Stimulated activated CD8-positive, alpha-beta memory T cell treated with anti-CD3 and anti-CD28 coated beads, Interleukin-12 subunit alpha, Interleukin-12 subunit beta, amount 100 ng/mL, for 1 hour (primary cell): Measurements from ENCODE around the gene OR1J4.
"Not testable (repeated sequence)": the region's sequence is repeated elsewhere in the genome, so short reads cannot be mapped to it uniquely, and the experiment has no call there.

ENCODE experiments used
- DNase-seq: peaks from one replicate; pipeline ENCODE4 v3.0.0-alpha.2; 2020; ENCODE audit warnings: low read depth

Gene OR1J4, protein sequence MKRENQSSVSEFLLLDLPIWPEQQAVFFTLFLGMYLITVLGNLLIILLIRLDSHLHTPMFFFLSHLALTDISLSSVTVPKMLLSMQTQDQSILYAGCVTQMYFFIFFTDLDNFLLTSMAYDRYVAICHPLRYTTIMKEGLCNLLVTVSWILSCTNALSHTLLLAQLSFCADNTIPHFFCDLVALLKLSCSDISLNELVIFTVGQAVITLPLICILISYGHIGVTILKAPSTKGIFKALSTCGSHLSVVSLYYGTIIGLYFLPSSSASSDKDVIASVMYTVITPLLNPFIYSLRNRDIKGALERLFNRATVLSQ

GRCh38 chr9:122518841-122519240 lies at the start of gene OR1J4:
Gene OR1J4, plus strand, starts transcription at chr9:122519141. Its CDS starts 0 bp downstream, at chr9:122519141.
- DNase-seq = no peak

GRCh38 chr9:122474561-122474960 lies 44.4 kb upstream of the OR1J4 start:
- DNase-seq = no peak

DNA sequence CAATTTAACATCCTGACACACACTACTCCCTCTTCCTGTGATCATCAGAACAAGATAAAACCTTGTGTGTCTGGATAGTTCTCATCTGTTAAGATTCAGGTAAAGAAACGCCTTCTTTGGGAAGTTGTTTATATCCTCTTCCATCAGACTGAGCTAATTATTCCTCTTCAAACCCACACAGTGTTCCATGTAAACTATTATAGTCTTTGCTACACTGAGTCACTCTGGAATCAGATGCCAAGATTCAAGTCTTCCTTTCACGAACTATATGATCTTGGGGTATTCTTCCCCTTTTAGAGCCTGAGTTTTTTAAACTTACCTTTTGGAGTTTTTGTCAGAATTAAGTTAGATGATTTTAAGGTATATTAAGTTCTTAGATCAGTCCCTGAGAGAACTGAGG lies 43.2 kb upstream of the OR1J4 start:
- no peak for DNase-seq

- no peak for DNase-seq
Observed at GRCh38 chr9:122477346-122477745, 41.6 kb upstream of the OR1J4 start.

GRCh38 chr9:122477826-122478225 lies 41.1 kb upstream of the OR1J4 start, which contains the start of gene OR1J1:
Gene OR1J1, minus strand, starts transcription at chr9:122477926. Its CDS starts 0 bp downstream, at chr9:122477926.
- no peak for DNase-seq

- DNase-seq = no peak
Observed at GRCh38 chr9:122479062-122479461, 39.9 kb upstream of the OR1J4 start.

- no peak for DNase-seq
Observed at GRCh38 chr9:122498883-122499288, 20.1 kb upstream of the OR1J4 start.

DNA sequence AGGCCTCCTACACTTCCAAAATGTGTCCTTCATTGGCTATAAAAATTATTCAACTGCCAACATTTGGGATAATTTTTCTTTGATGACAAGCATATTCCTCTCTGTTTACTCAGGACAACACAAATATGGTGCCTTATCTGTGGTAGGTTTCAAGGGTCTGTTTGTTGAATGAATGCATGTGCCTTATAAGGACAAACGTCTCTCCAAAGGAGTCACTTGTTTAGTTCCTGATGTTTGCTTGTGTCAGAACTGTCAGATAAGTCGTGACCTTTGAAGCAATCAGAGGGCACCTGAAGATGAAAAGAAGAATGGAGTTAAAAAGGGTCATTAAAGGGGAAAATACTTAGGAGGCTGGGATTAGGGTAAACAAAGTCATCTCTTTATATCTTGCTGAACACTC lies 12.0 kb upstream of the OR1J4 start:
- DNase-seq = no peak

DNA sequence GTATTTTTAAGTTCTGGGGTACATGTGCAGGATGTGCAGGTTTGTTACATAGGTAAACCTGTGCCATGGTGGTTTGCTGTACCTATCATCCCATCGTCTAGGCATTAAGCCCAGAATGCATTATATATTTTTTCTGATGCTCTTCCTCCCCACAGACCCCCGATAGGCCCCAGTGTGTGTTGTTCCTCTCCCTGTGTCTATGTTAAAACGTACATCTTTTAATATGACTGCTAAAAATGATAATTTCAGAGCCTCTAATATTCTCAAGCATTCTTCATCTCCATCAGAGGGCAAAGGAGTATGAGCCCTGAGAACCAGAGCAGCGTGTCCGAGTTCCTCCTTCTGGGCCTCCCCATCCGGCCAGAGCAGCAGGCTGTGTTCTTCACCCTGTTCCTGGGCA lies 8.4 kb upstream of the OR1J4 start, which contains the start of gene OR1J2:
OR1J2 (plus strand) TSS at position 301 of the 400 bp plus-strand sequence; CDS start at position 301, 0 bp downstream.
- no peak for DNase-seq

GRCh38 chr9:122518226-122518625 lies 715 bp upstream of the OR1J4 start:
- no peak for DNase-seq

- DNase-seq = no peak
Observed at GRCh38 chr9:122519376-122519775, 435 bp downstream of the OR1J4 start.

DNA sequence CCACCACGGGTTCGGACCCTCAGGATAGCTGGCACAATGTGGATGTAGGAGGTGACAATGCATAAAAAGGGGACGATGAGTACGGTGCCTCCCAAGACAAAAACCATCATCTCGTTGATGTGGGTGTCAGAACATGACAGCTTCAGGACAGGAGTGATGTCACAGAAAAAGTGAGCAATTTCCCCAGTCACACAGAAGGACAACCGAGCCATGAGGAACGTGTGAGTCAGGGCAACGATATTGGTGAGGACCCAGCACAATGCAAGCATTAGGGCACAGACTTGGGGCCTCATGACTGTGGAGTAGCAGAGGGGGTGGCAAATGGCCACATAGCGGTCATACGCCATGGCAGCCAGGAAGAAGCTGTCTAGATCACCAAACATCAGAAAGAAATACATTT lies 7.7 kb downstream of the OR1J4 start:
- no peak for DNase-seq

DNA sequence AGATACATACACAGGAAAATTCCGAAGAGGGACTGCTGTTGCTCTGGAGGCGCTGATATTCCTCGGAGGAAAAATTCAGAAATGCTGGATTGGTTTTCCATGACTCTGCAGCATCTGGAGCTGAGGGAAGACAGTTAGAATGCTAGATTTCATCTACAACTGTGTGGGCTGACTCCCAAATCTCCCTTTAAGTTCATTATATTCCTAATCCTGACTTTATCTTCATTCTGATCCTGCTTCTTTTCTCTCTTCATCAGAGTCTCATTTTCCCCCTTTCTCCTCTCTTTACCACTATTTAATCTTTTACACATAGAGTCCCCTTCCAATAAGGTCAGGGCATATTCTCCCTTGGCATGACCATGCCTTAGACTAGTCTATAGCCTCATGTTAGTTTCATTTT lies 8.3 kb downstream of the OR1J4 start, which contains the start of gene OR1N1:
OR1N1 (minus strand) TSS at position 101 of the 400 bp plus-strand sequence; CDS start at position 101, 0 bp downstream.
- no peak for DNase-seq

GRCh38 chr9:122531157-122531556 lies 12.2 kb downstream of the OR1J4 start:
- not testable (repeated sequence) for DNase-seq

DNA sequence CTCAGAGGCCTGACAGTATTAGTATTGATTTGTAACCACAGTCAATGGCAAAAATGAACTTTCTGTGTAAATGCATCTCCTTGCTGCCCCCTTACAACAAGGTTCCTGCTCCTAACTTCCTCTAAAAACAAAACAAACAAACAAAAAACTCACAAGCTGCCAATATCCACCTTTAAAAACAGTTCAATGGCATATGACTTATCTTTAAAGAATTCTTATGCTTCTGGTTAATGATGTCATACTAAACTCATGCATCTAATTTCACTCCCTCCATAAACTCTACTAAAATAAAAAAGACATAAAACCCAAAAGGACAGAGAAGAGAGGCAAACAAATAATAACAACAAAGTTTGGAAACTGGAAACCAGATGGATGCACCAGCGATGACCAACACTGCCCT lies 17.2 kb downstream of the OR1J4 start:
- no peak for DNase-seq

DNA sequence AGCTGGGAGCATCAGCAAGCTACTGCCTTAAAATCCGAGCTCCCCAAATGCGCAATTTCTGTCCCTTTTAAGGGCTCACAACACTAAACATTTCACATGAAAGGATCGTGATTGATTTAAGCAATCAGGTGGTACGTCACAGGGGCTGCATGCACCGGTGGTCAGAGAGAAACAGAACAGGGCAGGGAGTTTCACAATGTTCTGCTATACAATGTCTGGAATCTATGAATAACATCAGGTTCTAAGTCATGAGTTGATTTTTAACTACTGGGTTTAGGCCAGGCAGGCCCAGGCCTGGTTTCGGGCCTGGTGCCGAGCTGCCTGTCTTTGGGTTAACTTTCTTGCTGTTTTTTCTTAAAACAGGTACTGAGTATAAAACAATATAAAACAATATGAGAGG lies 18.1 kb downstream of the OR1J4 start:
- not testable (repeated sequence) for DNase-seq

DNA sequence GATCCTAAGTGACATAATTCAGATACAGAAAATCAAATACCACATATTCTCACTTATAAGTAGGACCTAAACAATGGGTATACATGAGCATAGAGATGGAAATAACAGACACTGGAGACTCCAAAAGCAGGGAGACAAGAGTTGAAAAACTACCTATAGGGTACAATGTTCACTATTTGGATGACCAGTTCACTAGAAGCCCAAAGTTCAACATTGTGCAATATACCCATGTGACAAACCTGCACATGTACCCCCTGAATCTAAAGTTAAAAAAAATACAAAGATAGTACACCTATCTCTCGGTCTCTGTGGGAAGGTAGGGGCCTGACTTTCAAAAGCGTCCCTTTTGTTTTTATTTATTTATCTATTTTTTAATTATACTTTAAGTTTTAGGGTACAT lies 19.8 kb downstream of the OR1J4 start:
- no peak for DNase-seq

DNA sequence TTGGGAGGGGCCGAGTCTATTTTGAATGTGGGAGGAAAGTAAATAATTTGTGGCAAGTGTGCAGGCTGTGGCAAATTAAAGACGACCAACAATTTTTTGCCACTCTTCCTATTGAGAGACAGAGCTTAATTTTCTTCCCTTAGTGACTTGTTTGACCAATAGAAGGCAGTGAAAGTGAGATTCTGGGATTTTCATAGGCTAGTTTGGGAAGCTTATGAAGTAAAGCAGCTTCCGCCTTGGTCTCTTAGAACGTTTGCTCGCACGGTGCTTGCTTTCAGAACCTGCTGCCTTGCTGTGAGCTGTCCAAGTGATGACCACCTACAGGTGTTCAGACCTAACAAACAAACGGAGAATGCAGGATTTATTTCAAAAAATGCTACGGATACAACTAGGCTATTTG lies 27.3 kb downstream of the OR1J4 start:
- no peak for DNase-seq

- no peak for DNase-seq
Observed at GRCh38 chr9:122551371-122551770, 32.4 kb downstream of the OR1J4 start.

DNA sequence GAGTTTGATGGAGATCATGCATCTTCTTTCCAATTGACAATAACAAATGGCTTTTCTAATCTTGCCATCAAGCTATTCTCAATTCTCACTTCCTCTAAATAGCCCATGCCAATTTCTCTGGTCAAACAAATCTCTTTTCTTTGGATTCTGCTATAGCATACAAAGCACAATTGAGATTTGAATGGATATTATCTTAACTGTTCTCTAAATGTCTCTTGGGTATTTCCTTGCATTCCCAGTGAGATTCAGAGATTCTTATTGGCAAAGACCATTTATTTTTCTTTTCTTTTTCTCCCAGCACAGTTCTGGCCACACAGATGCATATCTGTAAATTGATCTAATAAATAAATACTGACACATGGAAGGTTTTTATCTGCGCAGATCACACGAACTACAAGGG lies 33.9 kb downstream of the OR1J4 start, which contains the start of gene OR1N2:
OR1N2 (plus strand) TSS at position 301 of the 400 bp plus-strand sequence. CDS start 100 bp downstream, outside the sequence.
- DNase-seq = no peak

DNA sequence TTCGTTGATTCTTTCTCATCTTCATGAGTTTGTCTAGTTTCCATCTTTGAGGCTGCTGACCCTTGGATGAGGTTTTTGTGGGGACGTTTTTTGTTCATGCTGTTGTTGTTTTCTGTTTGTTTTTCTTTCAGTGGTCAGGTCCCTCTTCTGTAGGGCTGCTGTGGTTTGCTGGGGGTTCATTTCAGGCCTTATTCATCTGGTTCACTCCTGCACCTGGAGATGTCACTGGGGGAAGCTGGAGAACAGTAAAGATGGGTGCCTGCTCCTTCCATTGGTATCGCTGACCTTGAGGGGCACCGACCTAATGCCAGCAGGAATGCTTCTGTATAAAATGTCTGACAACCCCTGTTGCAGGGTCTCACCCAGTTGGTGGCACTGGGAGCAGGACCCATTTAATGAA lies 42.5 kb downstream of the OR1J4 start:
- no peak for DNase-seq

GRCh38 chr9:122562134-122562760 lies 43.3 kb downstream of the OR1J4 start:
- no peak for DNase-seq

- DNase-seq = no peak
Observed at GRCh38 chr9:122567901-122568300, 49.0 kb downstream of the OR1J4 start.
